Mesothelial cell of epicardium (in vitro differentiated cells): ENCODE data around the gene KCNC4. TPM values are rescaled to one million over a fixed set of nuclear protein-coding genes. Genes with fewer than 3 reads are reported as not detected.

Experiments
- DNase-seq, 2 experiments: peaks; one replicate each; pipeline ENCODE4 v3.0.0; 2021; ENCODE audit warnings: low spot score in 2 of 2; ENCODE audit not compliant: unreplicated experiment in 2 of 2
- H3K27ac Mint-ChIP-seq: 2 replicates; pipeline ENCODE4 v1.8.0; 2021; ENCODE audit warnings: mixed read lengths
- H3K27me3 Mint-ChIP-seq: 2 replicates; pipeline ENCODE4 v1.8.0; 2021; ENCODE audit warnings: low read depth, mixed read lengths
- H3K36me3 Mint-ChIP-seq: 2 replicates; pipeline ENCODE4 v1.8.0; 2021; ENCODE audit warnings: mixed read lengths
- H3K4me1 Mint-ChIP-seq: 2 replicates; pipeline ENCODE4 v1.8.0; 2021; ENCODE audit warnings: mixed read lengths
- H3K4me3 Mint-ChIP-seq: 2 replicates; pipeline ENCODE4 v1.8.0; 2021; ENCODE audit warnings: mild to moderate bottlenecking, moderate library complexity, mixed read lengths
- H3K9me3 Mint-ChIP-seq: 2 replicates; pipeline ENCODE4 v1.8.0; 2021; ENCODE audit warnings: mixed read lengths
- CTCF ChIP-seq: fragments of 200-600 bp; sonication (generic); IDR thresholded peaks from one replicate; pipeline ENCODE4 v1.5.0; 2021; ENCODE audit warnings: antibody characterized with exemption; ENCODE audit not compliant: unreplicated experiment
- total RNA-seq: library from RNA; stranded (reverse); gene quantifications from 3 replicates; pipeline ENCODE4 v1.2.1, GENCODE V29; 2021

Gene KCNC4
- total RNA-seq, 1 donor from 2014 or later = 4.5 TPM

DNA sequence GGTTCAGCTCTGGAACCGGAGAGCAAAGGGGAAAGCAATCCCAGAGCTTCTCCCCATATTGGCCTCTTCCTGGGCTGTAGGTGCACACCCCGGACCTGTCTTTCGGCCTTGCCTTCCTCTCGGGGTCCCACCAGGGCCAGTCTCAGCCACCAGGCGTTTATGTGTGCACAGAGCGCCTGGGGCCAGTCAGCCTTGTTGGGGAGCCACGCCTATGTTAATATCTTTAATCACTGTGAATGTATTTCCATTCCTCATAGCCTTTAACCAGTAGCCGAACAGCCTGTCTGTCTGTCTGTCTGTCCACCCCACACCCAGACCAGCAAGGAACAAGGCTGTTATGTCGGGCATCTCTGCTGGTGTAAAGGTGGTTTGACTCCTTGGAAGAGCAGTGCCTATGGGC is 18.8 kb downstream of the KCNC4 start:
- Mint-ChIP-seq H3K4me3 (no peak overlapping the region), H3K36me3 (no peaks in the 10 kb centered on the region), H3K27me3 (no peaks in the 10 kb centered on the region), H3K4me1 (peaks cover 7% of the 10 kb centered on the region), H3K27ac (no peak overlapping the region), H3K9me3 (no peaks in the 10 kb centered on the region)
- no peak for TF ChIP-seq CTCF
- no peak for DNase-seq

- no peak overlapping the region for H3K4me3 Mint-ChIP-seq
- TF ChIP-seq CTCF = no peak
- H3K36me3 Mint-ChIP-seq = no peaks in the 10 kb centered on the region
- H3K9me3 Mint-ChIP-seq = no peaks in the 10 kb centered on the region
- H3K27me3 Mint-ChIP-seq = no peaks in the 10 kb centered on the region
- H3K27ac Mint-ChIP-seq = no peak overlapping the region
- peaks cover 4% of the 10 kb centered on the region for H3K4me1 Mint-ChIP-seq
- DNase-seq = no peak
Measured at GRCh38 chr1:110229348-110230001, 19.4 kb downstream of the KCNC4 start.

- Mint-ChIP-seq H3K27ac (no peak overlapping the region), H3K4me1 (peaks cover 7% of the 10 kb centered on the region), H3K9me3 (no peaks in the 10 kb centered on the region), H3K36me3 (no peaks in the 10 kb centered on the region), H3K27me3 (no peaks in the 10 kb centered on the region), H3K4me3 (no peak overlapping the region)
- TF ChIP-seq CTCF = no peak
- no peak for DNase-seq
Measured at GRCh38 chr1:110230381-110231199, 20.5 kb downstream of the KCNC4 start.

DNA sequence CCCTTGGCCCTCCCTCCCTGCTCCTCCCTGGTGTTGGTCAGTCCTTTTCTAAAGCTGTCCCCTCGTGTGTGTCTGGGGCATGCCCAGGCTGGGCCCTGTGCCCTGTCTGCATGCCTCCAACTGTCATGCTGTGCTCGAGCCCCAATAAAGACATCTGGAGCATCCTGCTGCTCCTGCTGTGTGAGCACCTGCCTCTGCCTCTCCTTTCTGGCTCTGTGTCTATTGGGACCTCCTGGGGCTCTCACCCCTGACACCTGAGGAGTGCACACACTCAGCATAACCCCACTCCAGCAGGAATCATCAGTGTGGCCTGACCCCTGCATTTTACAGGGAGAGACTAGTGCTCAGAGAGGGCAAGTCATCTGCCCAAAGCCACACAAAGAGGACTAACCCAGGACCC is 23.7 kb downstream of the KCNC4 start:
- H3K27ac Mint-ChIP-seq = no peak overlapping the region
- H3K9me3 Mint-ChIP-seq = no peaks in the 10 kb centered on the region
- DNase-seq = no peak
- TF ChIP-seq CTCF = no peak
- no peak overlapping the region for H3K4me3 Mint-ChIP-seq
- peaks cover 6% of the 10 kb centered on the region for H3K27me3 Mint-ChIP-seq
- H3K4me1 Mint-ChIP-seq = peaks cover 9% of the 10 kb centered on the region
- H3K36me3 Mint-ChIP-seq = no peaks in the 10 kb centered on the region

DNA sequence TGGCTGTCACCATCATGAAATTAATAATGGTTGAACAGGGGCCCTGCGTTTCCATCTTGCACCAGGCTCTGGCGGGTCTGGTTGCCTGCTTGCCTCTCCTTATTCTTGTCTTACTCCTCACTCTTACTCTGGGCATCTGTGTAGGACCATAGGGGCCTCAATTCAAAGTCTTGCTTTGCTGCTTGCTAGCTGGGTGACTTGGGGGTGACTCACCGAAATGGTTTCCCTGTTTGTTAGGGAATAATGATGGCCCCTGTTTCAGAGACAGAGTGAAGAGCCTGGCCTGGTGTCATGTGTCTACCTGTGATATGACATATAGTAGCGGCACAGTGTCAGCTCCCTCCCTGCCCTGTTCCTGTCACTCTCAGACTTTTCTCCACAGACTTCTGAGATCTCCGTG is 24.6 kb downstream of the KCNC4 start:
- Mint-ChIP-seq H3K4me3 (no peak overlapping the region), H3K9me3 (no peaks in the 10 kb centered on the region), H3K27ac (no peak overlapping the region), H3K36me3 (no peaks in the 10 kb centered on the region), H3K4me1 (peaks cover 9% of the 10 kb centered on the region), H3K27me3 (peaks cover 10% of the 10 kb centered on the region)
- no peak for DNase-seq
- no peak for TF ChIP-seq CTCF
